ENCODE data around the gene CTNNBIP1.

The CTNNBIP1 gene

GRCh38 chr1:9905010-9905409 lies 5.1 kb downstream of the CTNNBIP1 start:
- no peak for DNase-seq (ENCODE audit: low read depth in 2 of 2, low spot score in 1 of 2)

GRCh38 chr1:9904596-9904995 lies 5.5 kb downstream of the CTNNBIP1 start:
- DNase-seq (ENCODE audit: low read depth in 2 of 2, low spot score in 1 of 2), result no peak

- DNase-seq (ENCODE audit: low read depth in 2 of 2, low spot score in 1 of 2), result no peak
Measured at GRCh38 chr1:9903801-9904527, 6.1 kb downstream of the CTNNBIP1 start.

DNA sequence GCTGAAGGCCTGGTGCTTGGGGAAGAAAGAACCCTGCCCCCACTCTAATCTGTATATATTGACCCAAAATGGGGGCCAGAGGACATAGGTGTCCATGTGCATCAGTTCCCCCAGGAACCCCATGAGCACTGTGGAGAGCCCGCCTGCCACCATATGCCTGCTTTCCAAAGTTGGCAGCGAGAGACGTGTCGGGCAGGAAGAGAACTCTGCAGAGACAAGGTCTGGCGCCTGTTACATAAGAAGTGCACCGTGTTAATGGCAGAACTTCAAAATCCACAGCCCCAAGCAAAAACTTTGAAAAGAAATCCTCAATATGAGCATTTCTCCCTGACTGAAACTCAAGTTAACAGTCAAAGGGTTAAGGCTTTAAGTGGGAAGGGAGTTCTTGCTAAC lies 8.0 kb downstream of the CTNNBIP1 start:
- DNase-seq (ENCODE audit: low read depth in 2 of 2, low spot score in 1 of 2), result no peak

GRCh38 chr1:9901148-9902059 lies 8.7 kb downstream of the CTNNBIP1 start:
- DNase-seq (ENCODE audit: low read depth in 2 of 2, low spot score in 1 of 2), result no peak

DNA sequence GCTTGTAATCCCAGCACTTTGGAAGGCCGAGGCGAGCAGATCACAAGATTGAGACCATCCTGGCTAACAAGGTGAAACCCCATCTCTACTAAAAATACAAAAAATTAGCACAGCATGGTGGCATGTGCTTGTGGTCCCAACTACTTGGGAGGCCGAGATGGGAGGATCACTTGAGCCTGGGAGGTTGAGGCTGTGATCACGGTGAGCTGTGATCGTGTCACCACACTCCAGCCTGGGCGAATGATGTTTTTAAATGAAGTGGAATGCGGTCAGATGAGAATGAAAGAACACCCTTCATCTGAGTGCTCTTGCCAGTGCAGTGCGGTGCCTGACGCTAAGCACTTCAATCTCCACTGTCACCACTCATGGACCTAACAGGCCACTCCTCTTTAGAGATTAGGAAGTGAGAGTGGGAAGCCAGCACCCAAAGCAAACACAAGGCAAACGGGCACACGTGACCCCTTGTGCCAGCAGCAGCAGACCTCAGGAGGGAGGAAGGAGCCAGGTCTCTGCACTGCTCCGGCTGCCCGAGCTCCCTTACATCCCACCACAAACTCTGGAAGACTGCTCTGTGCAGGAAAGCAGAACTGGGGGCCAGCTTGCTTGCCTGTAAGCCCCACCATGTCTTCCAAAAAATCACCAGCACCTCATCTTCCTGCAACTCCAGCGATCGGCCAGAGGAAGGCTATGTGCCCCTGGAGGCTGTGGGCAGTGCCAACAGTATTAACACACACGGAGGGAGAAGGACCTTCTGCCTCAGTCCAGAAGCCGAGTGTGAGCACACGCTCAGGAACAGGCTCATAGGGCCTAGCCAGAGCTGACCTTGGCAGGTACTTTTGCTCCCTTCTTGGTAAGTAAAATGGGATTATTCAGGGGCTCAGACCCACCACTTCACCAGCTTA lies 9.7 kb downstream of the CTNNBIP1 start:
- DNase-seq (ENCODE audit: low read depth in 2 of 2, low spot score in 1 of 2), result no peak

GRCh38 chr1:9894115-9894514 lies 16.0 kb downstream of the CTNNBIP1 start:
- no peak for DNase-seq (ENCODE audit: low read depth in 2 of 2, low spot score in 1 of 2)

- no peak for DNase-seq (ENCODE audit: low read depth in 2 of 2, low spot score in 1 of 2)
Measured at GRCh38 chr1:9892563-9893528, 17.2 kb downstream of the CTNNBIP1 start.

- no peak for DNase-seq (ENCODE audit: low read depth in 2 of 2, low spot score in 1 of 2)
Measured at GRCh38 chr1:9891207-9891606, 18.9 kb downstream of the CTNNBIP1 start.

GRCh38 chr1:9890224-9890731 lies 19.8 kb downstream of the CTNNBIP1 start:
- no peak for DNase-seq (ENCODE audit: low read depth in 2 of 2, low spot score in 1 of 2)

- no peak for DNase-seq (ENCODE audit: low read depth in 2 of 2, low spot score in 1 of 2)
Measured at GRCh38 chr1:9889411-9889810, 20.7 kb downstream of the CTNNBIP1 start.

GRCh38 chr1:9888886-9889285 lies 21.2 kb downstream of the CTNNBIP1 start:
- DNase-seq (ENCODE audit: low read depth in 2 of 2, low spot score in 1 of 2), result no peak

- no peak for DNase-seq (ENCODE audit: low read depth in 2 of 2, low spot score in 1 of 2)
Measured at GRCh38 chr1:9887070-9887469, 23.0 kb downstream of the CTNNBIP1 start.

GRCh38 chr1:9886092-9886742 lies 23.9 kb downstream of the CTNNBIP1 start:
- DNase-seq (ENCODE audit: low read depth in 2 of 2, low spot score in 1 of 2), result no peak

- no peak for DNase-seq (ENCODE audit: low read depth in 2 of 2, low spot score in 1 of 2)
Measured at GRCh38 chr1:9884805-9885204, 25.3 kb downstream of the CTNNBIP1 start.

- no peak for DNase-seq (ENCODE audit: low read depth in 2 of 2, low spot score in 1 of 2)
Measured at GRCh38 chr1:9883585-9884449, 26.3 kb downstream of the CTNNBIP1 start.

- DNase-seq (ENCODE audit: low read depth in 2 of 2, low spot score in 1 of 2), result no peak
Measured at GRCh38 chr1:9882945-9883303, 27.1 kb downstream of the CTNNBIP1 start.

DNA sequence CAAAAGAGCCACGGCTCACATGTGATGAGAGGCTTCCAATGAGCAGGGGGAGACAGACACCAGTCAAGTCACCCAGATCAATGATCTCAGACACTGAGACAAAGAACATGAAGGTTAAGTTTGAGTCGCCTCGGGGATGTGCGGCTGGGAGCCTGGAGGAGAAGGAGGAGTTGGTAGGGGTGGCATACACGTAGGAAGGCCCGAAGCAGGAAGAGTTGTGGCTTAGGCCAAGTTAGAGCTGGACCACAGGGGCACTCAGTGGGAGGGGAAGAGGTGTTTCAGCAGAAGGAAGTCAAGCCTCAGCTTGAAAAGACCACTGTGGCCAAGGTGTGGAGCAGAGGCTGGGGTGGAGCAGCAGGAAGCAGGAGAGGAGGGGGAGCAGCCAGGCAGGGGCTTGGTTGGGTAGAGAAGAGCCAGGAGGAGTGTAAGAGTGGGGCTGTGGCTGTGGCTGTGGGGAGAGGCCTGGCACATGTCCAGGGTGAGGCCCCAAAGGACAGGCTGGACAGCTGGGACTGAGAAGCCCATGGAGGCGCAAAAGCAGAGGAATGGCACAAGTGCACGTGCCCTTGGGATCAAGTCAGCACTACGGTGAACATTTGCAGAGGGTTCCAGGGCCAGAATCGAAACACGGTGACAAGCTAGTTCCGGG lies 27.6 kb downstream of the CTNNBIP1 start:
- no peak for DNase-seq (ENCODE audit: low read depth in 2 of 2, low spot score in 1 of 2)

All from stimulated activated CD8-positive, alpha-beta memory T cell treated with anti-CD3 and anti-CD28 coated beads, Interleukin-4, amount 100 ng/mL, for 1 hour (primary cell).